GM18873 (cell line): ENCODE measurements around the gene RAP1GDS1.
A peak's percentile ranks its signal among the peaks of the same experiment; 100 is the strongest.
"Not testable (repeated sequence)": the region's sequence is repeated elsewhere in the genome, so short reads cannot be mapped to it uniquely, and the experiment has no call there.

Source experiments
- ATAC-seq: cut with Tn5 transposase; IDR thresholded peaks from one replicate; pipeline ENCODE4 v1.9.1; 2021; ENCODE audit warnings: mild to moderate bottlenecking, moderate library complexity, moderate number of reproducible peaks; ENCODE audit not compliant: unreplicated experiment, low FRiP score

RAP1GDS1 gene

DNA sequence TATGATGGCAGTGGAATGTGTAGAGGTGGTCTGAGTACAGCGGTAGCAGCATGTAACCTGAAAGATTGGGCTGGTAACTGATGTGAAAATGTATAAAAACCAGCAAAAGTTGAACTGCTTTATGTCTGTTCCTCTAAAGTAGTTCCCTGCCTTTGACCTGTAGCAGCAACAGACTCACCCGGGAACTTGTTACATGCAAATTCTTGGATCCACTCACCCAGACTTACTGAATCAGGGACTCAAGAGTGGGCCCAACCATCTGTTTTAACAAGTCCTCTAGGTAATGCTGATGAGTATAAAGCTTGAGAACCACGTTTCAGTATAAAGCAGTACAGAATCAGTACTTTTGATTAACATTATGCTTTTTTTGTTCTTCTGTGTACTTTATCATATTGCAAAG is 84.7 kb downstream of the RAP1GDS1 start:
- no peak for ATAC-seq

DNA sequence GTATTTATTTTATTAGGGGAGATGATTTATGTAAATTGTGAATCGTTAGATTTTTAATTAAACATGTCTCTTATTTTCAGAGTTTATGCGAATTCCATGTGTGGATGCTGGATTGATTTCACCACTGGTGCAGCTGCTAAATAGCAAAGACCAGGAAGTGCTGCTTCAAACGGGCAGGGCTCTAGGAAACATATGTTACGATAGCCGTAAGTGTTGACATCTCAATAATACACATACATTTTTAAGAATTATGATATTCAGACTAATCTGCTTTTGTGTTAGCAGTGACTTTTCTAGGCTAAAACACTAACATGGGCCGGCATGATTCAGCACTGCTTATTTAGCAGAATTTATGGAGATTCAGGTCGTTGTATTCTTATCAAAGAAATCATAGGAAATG is 91.2 kb downstream of the RAP1GDS1 start:
- no peak for ATAC-seq

DNA sequence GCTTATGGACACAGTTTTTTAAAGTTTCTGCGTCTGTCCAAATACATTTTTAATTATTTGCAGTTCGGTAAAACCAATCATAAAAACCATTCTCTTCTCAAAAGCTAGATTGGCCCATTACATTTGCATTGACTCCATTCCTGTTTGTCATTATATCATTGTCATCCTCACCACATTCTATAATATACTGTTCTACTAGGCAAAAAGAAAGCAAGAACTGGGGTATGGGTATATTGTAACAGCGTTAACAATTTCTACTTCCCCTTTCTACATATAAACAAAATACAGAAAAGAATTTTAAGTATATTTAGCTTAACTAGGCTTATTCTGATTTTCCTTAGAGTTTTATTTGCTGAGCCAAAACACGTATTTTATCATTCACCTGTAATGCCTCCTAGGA is 91.8 kb downstream of the RAP1GDS1 start:
- ATAC-seq: no peak

DNA sequence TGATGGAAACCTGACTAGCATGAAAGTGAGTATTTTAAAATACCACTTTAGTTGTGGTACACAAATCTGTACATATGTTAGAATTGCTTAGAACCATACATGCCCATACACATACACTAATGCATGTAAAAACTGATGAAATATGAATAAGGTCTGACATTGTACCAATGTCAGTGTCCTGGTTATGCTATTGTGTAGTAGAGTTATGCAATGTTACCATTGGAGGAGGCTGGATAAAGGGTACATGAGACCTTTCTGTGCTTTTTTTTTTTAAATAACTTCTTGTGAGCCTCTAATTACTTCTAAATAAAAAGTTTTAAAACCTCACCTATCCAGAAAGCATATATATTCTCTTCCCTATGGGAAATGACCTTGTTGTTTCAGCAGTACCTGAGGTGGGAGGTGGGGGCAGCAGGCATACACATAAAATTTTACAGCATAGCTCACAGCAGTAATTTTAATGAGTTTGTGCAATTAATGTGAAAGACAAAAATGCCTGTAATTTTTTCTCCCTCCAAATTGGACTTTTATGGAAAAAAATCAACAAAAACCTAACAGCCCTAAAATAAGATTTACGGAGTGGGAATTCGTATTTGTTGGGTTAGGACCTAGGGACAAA is 97.6 kb downstream of the RAP1GDS1 start:
- no peak for ATAC-seq

DNA sequence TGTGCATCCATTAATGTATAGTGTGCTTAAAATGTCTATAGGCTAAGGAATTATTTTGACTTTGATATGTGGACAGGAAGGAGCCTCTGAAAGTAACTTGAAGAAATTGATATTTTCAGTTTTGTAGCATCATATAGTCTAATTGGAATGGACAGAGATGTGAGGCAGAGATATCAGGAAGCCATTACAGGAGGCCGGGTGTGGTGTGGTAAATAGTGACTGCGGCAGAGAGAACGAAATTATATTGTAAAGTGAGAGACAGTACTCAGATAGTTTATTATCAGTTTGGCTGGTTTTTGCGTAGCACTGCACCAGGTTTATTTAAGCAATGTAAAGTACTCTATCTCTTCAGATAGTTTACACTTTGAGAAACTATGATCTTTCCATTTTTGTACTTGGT is 98.5 kb downstream of the RAP1GDS1 start:
- ATAC-seq: no peak

DNA sequence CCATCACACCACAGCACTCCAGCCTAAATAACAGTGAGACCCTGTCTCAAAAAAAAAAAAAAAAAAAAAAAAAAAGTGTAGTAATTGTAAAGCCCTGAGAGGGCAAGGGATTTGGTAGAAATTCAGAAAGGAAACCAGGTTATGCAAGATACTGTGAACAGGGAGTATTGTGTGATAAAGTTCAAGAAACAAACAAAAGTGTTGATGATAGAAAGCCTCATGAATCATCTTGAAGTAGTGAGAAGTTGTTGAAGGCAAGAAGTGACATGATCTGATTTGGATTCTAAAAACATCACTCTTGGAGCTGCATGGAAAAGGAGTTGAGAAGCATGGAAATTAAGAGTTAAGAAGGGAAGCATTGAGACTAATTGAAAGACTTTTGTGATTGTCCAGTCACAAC is 102.2 kb downstream of the RAP1GDS1 start:
- ATAC-seq: no peak

DNA sequence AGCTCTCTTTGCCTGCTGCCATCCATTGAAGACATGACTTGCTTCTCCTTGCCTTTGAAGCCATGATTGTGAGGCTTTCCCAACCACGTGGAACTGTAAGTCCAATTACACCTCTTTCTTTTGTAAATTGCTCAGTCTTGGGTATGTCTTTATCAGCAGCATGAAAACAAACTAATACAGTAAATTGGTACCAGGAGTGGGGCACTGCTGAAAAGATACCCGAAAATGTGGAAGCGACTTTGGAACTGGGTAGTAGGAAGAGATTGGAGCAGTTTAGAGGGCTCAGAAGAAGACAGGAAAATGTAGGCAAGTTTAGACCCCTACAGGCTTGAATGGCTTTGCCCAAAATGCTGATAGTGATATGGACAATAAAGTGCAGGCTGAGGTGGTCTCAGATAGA is 105.1 kb downstream of the RAP1GDS1 start:
- not testable (repeated sequence) for ATAC-seq

DNA sequence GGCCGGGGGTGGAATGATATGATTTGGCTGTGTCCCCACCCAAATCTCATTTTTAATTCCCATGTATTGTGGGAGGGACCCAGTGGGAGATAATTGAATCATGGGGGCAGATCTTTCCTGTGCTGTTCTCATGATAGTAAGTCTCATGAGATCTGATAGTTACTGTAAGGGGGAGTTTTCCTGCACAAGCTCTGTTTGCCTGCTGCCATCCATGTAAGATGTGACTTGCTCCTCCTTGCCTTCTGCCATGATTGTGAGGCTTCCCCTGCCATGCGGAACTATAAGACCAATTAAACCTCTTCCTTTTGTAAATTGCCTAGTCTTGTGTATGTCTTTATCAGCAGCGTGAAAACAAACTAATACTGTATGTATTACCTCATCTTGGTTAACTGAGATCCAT is 106.8 kb downstream of the RAP1GDS1 start:
- ATAC-seq: not testable (repeated sequence)

DNA sequence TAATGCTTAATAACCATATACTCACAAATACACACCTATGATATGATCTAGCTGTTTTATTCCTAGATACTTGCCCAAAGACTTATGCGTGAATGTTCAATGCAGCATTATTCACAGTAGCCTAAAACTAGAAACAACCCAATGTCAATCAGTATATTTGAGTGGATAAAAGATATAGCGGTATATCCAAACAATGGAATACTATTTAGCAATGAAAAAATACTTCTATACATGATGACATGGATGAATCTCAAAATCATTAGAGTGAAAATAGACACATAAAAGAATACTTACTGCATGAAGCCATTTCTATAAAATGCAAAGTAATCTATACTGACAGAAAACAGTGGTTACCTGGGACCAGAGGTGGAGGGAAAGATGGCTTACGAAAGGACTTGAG is 108.1 kb downstream of the RAP1GDS1 start:
- ATAC-seq: no peak

DNA sequence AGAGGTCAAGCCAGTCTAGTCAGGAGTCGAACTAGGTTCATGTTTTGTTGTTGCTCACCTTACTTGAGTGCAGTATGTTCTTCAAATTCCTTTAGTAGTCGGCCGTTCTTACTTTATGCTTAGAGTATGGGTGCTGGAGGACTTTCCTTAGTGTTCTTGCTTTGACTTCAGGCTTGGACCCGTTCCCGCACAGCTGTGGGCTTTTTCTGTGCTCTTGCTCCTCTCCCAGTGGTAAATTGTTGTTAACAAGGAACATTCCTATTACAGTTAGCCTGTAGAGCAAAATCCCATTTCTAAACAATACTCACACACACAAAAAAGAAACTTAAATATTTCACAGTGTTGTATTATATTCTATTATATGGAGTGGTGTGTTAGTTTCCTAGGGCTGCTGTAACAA is 113.5 kb downstream of the RAP1GDS1 start:
- ATAC-seq: no peak

DNA sequence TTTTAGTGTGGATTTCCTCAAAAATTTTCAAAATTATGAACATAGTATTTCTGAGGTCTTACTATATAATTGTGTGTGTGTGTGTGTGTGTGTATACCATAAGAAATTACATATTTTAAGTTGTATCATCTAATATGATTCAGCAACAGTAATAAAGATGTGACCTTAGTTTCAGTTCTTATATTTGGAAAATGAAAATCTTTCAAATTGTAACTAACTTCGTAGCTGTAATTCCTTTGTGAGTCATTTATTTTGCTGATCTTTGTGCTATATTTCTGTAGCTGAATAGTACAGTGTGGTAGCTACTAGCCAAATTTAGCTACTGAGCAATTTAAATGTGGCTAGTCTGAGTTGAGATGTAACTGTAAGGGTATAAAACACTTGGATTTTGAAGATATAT is 116.4 kb downstream of the RAP1GDS1 start:
- ATAC-seq: no peak

DNA sequence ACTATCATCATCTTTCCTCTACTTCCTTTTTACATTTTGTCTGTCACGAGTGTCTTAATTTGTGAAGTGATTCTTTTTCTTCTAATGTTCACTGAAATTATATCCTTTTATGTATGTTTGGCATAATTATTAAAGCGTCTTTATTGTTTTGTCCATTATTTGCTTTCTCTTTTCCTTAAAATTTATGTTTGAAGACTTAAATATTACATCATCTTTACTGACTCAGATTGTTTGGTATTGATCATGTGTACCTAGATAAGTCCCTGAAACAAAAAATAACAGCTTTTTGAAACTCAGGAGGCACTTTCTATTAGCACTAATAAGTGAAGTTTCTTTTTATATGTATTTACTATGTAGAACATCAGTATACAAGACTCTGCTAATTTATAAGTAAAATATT is 120.1 kb downstream of the RAP1GDS1 start:
- no peak for ATAC-seq

DNA sequence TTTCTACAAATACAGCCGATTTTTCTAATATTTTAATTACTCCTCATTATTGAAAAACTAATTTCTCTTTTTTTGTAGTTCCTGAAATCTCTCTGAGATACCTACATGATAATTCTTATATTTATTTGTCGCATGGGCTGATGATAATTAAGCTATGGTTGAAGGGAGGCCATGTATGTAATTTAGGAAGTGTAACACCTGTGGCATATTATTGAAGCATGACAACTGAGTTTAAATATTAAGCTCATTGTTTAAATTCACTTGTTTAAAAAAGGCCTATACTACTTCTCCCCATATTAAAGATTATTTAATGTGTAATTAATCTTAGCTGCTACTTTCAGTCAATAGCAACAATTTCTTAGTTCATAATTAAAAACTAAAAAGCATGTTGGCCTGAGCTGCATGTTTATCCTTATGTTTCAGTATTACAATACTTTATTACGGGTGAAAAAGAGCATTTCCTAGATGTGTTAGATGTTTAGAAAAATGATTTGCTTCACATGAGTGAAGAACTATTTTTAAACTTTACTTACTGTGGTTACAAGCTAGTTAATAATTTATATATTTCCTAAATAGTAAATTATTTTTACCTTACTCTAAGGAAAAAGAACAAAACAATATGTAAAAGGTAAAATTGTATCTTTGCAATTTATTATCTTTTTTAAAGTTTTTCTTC is 122.4 kb downstream of the RAP1GDS1 start:
- peak; percentile 61 for ATAC-seq

DNA sequence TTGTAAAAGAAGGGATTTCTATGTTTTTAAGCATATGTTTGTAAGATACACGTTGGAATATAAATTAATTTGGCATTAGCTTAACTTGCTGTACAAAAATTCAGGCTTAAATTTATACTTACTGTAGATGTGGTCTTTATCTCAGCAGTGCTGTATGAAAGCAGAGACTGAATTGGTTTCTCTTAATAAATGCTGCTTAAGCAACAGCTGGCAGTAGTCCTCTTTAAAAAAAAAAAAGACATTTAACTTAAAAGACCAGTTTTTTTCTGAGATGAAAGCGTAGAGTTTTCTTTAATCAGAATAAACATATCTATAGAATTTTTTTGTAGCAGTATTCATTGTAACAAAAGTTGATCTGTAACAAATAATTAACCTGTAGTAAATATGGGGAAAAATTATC is 124.6 kb downstream of the RAP1GDS1 start:
- ATAC-seq: no peak

DNA sequence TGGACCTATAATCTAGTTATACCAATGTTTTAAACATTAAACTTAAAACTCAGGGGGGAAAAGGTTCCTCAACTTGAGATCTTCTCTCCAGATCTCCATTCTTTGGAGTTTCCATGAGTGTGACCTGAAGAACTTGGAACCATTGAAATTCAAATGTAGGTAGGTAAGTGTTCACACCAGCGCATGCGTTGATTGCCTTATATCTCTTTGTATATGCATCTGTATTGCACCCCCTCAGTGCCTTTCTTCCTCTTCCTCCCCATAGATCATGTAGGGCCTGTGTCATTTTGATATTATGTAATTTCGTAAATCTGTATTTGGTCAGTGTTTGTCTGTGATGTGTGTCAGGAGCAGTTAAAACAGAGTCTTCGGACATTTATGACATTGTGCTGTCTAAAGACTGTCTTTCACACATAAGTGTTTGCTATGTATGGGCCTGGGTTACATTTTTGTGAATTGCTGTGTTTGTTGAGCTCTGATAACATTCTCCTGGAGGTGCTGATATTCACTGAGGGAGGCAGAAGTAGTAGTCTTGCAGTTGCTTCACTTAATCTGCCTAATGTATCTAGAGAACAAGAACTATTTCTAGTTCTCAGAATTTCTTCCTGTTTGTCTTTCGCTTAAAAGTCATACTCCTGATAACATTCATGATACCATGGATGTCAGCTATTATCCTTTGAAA is 126.3 kb downstream of the RAP1GDS1 start:
- ATAC-seq: no peak

DNA sequence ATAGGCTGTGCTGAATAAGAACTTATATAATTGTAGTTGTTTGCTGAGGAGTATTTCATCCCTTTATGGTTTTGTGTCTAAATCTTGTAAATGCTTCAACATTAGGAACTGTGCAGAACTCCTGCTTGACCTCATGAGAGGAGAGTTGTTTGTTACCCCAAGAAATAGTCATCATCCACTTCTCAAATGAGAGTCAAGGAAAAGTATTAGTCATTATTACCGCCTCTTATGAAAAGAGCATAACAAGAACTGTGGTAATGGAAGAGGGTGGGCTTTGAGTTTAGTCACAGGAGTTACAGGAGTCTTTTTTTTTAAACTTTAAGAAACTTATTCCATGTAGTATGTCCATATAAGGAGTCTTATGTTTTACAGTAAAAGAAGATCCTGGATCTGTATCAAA is 132.9 kb downstream of the RAP1GDS1 start:
- ATAC-seq: no peak

DNA sequence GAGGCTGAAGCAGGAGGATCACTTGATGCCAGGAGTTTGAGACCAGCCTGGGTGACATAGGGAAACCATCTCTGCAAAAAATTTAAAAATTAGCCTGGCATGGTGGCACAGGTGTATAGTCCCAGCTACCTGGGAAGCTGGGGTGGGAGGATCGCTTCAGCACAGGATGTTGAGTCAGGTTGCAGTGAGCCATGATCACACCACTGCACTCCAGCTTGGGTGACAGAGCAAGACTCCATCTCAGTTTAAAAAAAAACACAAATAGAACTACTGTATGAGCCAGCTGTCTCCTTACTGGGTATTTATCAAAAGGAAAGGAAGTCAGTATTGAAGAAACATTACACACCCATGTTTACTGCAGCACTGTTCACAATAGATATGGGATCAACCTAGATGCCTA is 138.7 kb downstream of the RAP1GDS1 start:
- ATAC-seq: no peak

DNA sequence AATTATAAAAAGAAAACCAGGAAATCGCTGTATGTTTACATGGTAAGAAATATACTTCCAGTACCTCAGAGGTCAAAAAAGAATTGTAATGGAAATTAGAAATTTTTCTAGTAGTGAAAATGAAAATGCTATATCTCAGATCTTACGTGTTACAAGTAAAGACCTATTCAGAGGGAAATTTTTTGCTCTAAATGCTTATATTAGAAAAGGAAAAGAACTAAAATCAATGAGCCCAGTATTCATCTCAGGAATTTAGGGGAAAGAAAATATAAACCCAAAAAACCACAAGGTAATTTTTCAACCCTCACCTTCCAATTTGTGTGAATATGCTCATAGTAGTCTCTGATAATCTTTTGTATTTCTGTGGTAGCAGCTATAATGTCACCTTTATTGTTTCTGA is 145.6 kb downstream of the RAP1GDS1 start:
- ATAC-seq: no peak

DNA sequence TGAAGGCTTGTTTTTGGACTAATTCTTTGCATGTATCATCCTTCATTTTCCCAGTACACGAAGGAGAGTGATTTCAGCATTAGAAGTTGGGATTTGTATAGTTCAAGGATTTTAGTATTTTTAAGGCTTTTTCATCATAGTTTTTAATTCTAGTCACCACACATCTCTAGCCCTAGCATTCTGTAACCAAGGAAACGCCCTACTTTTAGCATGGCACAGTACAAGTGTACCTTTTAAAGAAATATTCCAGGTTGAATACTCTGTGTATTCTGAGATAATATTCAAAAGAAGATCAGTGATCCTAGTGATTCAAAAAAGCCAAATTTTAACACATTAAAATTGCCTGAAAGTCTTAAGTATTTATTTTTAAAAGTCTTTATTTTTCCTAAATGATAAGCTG is 150.5 kb downstream of the RAP1GDS1 start:
- no peak for ATAC-seq

DNA sequence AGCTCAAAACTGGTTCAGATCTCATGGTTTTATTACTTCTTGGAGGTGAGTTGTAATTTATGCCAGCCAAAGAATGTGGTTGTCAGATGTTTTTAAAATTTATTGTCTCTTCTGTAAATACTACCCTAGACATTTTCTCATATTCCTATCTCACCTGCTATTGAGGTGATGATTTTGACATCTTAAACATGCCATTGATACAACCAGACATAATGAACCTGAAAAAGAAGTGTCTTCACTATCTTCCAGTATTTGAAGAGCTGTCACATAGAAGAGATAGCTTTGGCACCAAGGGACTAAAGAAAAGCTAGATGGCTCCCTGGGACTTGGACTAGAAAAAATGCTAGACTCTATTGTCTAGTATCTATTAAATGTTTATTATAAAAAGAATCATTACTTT is 155.7 kb downstream of the RAP1GDS1 start:
- ATAC-seq: no peak

DNA sequence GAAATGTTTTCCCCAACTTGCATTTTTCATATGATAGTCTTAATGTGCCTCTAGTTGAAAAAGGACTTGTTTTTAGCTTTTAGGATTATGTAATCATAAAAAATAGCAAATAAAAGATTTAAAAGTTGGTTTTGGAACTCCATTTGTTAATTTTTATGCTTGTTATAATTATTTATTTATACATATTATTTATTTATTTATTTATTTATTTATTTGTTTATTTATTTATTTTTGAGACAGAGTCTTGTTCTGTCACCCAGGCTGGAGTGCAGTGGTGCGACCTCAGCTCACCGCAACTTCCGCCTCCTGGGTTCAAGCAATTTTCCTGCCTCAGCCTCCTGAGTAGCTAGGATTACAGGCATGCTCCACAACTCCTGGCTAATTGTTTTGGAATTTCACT is 159.0 kb downstream of the RAP1GDS1 start:
- not testable (repeated sequence) for ATAC-seq

DNA sequence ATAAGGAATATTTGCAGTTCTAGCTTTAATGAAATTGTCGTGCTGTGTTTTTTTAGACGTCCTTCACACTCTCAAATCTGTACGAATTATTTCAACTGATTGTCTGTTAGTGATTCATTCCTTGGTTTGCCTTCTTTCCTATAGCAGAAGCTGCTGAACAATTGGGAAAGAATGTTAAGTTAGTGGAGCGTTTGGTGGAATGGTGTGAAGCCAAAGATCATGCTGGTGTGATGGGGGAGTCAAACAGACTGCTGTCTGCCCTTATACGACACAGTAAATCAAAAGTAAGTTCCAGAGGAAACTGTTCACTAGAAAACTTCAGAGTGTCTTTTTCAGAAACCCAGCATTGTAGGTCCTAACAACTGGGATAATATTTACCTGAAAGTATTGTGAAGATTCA is 159.9 kb downstream of the RAP1GDS1 start:
- ATAC-seq: no peak
